Karpas-422 (cell line): ENCODE measurements around the gene ILRUN. TPM values are rescaled to one million over a fixed set of nuclear protein-coding genes. Genes with fewer than 3 reads are reported as not detected.
"Not testable (repeated sequence)": the region's sequence is repeated elsewhere in the genome, so short reads cannot be mapped to it uniquely, and the experiment has no call there.

ENCODE experiments used
- DNase-seq: peaks from one replicate; pipeline ENCODE4 v3.0.0-alpha.2; 2015
- H2AFZ ChIP-seq: fragments of 200-600 bp; sonication (generic); 2 replicates; pipeline ENCODE4 v1.6.1; 2014; ENCODE audit warnings: antibody characterized with exemption, low read length, mixed read lengths
- H3K27ac ChIP-seq: fragments of 200-600 bp; sonication (generic); 2 replicates; pipeline ENCODE4 v1.5.1; 2014; ENCODE audit warnings: mild to moderate bottlenecking, low read length, moderate library complexity
- H3K27me3 ChIP-seq: fragments of 200-600 bp; sonication (generic); 2 replicates; pipeline ENCODE4 v1.6.1; 2014; ENCODE audit warnings: low read length, mixed read lengths
- H3K36me3 ChIP-seq: fragments of 200-600 bp; sonication (generic); 2 replicates; pipeline ENCODE4 v1.6.1; 2014; ENCODE audit warnings: low read length, mixed read lengths; ENCODE audit not compliant: insufficient read depth
- H3K4me1 ChIP-seq: fragments of 200-600 bp; sonication (generic); 2 replicates; pipeline ENCODE4 v1.6.1; 2014; ENCODE audit warnings: mild to moderate bottlenecking, low read length, mixed read lengths
- H3K4me2 ChIP-seq: fragments of 200-600 bp; sonication (generic); 2 replicates; pipeline ENCODE4 v1.6.1; 2014; ENCODE audit warnings: low read length, low read depth, mild to moderate bottlenecking; ENCODE audit not compliant: poor library complexity, severe bottlenecking
- H3K4me3 ChIP-seq: fragments of 200-600 bp; sonication (generic); 2 replicates; pipeline ENCODE4 v1.5.1; 2014; ENCODE audit warnings: mild to moderate bottlenecking, antibody characterized with exemption, low read length, mixed read lengths
- H3K79me2 ChIP-seq: fragments of 200-600 bp; sonication (generic); 2 replicates; pipeline ENCODE4 v1.6.1; 2014; ENCODE audit warnings: mild to moderate bottlenecking, low read length, mixed read lengths
- H3K9ac ChIP-seq: fragments of 200-600 bp; sonication (generic); 2 replicates; pipeline ENCODE4 v1.6.0; 2014; ENCODE audit warnings: low read length
- H3K9me2 ChIP-seq: fragments of 200-600 bp; sonication (generic), shearing (Covaris generic); replicated peaks from 2 replicates; pipeline ENCODE4 v1.6.0; 2014; ENCODE audit warnings: mild to moderate bottlenecking, low read length, moderate library complexity; ENCODE audit not compliant: insufficient read depth
- H3K9me3 ChIP-seq: fragments of 300-700, 200-600 bp; sonication (generic); 2 replicates; pipeline ENCODE4 v1.6.1; 2014; ENCODE audit warnings: low read length, mixed read lengths
- H4K20me1 ChIP-seq: fragments of 200-600 bp; sonication (generic); 2 replicates; pipeline ENCODE4 v1.6.1; 2014; ENCODE audit warnings: mild to moderate bottlenecking, antibody characterized with exemption, low read length, low read depth; ENCODE audit not compliant: insufficient read depth
- total RNA-seq: library from RNA; depleted of rRNA; stranded (reverse); fragments of >200 nt; shearing (Covaris generic); gene quantifications from 2 replicates; pipeline ENCODE4 v1.2.3, GENCODE V29; 2014; ENCODE audit warnings: low replicate concordance; rRNA removed

ILRUN gene
- total RNA-seq = 28.8 and 33.9 TPM in 2 replicates

DNA sequence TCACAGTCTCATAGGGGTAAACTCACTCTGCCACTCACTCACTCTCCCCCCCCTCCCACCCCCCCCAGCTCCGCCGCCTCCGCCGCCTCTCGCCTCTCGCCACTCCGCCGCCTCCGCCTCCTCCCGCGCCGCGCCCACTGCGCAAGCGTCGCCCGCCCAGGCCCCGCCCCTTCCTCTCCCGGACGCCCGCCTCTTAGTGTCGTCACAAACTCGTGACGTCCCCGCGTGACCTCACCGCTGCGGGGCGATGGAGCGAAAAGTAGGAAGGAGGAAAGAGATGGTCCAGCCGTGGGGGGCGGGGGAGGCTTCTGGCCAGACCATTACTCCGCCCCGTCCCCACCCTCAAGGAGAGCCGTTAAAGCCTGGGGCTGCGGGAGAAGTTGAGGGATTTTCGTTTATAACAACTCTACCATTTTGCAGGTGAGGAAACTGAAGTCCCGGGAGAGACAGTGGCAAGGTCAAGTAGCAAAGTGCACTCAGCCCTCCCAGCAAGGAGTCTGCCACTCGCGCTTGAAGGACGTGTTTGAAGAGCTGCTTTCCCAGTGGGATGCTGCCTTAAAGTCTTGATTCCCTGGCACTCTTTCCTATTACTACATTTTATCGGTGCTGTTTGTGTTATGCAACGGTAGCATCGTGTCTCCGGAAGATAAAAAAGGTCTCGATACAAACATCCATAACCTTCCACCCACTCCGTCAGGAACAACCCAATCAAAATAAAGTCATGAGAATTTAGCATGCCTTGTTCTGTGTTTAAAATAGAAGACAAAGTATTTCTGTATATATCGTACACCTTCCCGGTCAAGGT lies at the start of gene ILRUN:
Gene ILRUN (minus strand): TSS at position 29 of the 805 bp plus-strand sequence. CDS start 164 bp downstream, outside the sequence.
- H3K27me3 ChIP-seq = no peaks in the 10 kb centered on the region
- peak within 1 kb of the TSS; percentile 86 for H3K4me2 ChIP-seq
- 0 out of 2 replicates have a peak, but pooled peaks cover 5% of the 10 kb centered on the region for H3K36me3 ChIP-seq
- H3K27ac ChIP-seq = peak within 1 kb of the TSS; percentile 29; the same call in 1 of the 2 replicates
- no peaks in the 10 kb centered on the region for H3K9me3 ChIP-seq
- DNase-seq = peak; percentile 99
- H3K4me3 ChIP-seq = peak within 1 kb of the TSS; percentile 88
- no peaks in the 10 kb centered on the region; the same call in 1 of the 2 replicates for H4K20me1 ChIP-seq
- peak within 1 kb of the TSS; percentile 85 for H3K9ac ChIP-seq
- peak within 1 kb of the TSS; percentile 57 for H2AFZ ChIP-seq
- H3K4me1 ChIP-seq = peaks cover 34% of the 10 kb centered on the region
- peaks cover 46% of the 10 kb centered on the region for H3K79me2 ChIP-seq
- no peaks in the 10 kb centered on the region for H3K9me2 ChIP-seq

DNA sequence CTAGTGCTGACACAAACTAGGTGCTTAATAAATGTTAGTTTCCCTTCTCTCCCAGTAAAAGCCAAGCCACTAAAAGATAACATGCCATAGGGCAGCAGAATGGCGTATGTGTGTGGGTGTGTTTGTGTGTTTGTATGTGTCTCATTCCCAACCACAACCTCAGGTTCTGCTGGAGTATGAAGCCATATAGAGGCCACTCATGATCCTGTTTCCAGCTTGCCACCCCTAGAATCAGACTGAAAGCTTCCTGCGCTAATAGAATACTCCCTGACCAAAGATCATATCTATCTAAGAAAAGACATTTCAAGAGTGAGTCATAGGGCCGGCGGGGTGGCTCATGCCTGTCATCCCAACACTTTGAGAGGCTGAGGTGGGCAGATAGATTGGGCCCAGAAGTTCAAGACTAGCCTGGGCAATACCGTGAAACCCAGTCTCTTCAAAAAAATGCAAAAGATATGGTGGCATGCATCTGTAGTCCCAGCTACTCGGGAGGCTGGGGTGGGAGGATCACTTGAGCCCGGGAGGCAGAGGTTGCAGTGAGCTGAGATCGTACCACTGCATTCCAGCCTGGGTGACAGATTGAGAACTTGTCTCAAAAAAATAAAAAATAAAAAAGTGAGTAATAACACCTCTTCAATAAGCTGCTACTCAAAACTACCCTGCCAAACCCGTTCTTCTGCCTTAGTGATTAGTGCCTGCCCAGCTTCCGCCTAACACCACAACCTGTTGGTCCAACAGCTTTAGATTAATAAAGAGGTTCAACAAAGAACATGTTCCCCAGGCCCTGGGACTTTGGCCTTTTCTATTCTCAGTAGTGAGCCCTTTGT lies 48.9 kb upstream of the ILRUN start:
- H2AFZ ChIP-seq = no peak overlapping the region

DNA sequence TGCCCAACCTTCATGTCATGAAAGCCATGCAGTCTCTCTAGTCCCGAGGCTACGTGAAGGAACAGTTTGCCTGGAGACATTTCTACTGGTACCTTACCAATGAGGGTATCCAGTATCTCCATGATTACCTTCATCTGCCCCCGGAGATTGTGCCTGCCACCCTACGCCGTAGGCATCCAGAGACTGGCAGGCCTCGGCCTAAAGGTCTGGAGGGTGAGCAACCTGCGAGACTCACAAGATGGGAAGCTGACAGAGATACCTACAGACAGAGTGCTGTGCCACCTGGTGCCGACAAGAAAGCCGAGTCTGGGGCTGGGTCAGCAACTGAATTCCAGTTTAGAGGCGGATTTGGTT lies 47.7 kb upstream of the ILRUN start:
- not testable (repeated sequence) for H2AFZ ChIP-seq, H3K4me2 ChIP-seq, H3K9ac ChIP-seq, H3K36me3 ChIP-seq, H3K79me2 ChIP-seq, H3K27ac ChIP-seq, H3K9me3 ChIP-seq, H4K20me1 ChIP-seq, H3K9me2 ChIP-seq, DNase-seq, H3K4me1 ChIP-seq, H3K4me3 ChIP-seq, H3K27me3 ChIP-seq

More for the DNA sequence above, 48.9 kb upstream of the ILRUN start:
- DNase-seq = no peak
- Histone ChIP-seq H3K27ac (no peak overlapping the region), H3K4me1 (no peaks in the 10 kb centered on the region), H3K79me2 (no peaks in the 10 kb centered on the region), H3K9ac (no peak overlapping the region), H3K4me2 (no peak overlapping the region), H3K27me3 (no peaks in the 10 kb centered on the region), H3K4me3 (no peak overlapping the region), H3K9me2 (no peaks in the 10 kb centered on the region), H4K20me1 (no peaks in the 10 kb centered on the region), H3K9me3 (no peaks in the 10 kb centered on the region), H3K36me3 (no peaks in the 10 kb centered on the region)

DNA sequence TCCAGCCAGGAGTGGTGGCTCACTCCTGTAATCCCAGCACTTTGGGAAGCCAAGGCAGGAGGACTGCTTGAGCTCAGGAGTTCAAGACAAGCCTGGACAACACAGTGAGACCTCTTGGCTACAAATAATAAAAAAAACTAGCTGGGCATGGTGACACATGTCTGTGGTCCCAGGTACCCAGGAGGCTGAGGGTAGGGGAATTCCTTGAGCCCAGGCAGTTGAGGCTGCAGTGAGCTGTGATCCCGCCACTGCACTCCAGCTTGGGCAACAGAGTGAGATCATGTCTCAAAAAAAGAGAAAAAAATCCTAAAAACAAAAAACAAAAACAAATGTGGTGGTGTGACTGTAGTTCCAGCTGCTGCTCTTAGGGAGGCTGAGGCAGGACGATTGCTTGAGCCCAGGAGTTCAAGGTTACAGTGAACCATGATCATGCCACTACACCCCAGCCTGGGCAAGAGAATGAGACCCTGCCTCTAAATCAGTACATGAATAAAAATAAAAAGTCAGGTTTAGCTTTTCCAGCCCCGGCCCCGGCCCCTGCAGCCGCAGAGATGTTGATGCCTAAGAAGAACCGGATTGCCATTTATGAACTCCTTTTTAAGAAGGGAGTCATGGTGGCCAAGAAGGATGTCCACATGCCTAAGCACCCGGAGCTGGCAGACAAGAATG lies 47.2 kb upstream of the ILRUN start:
- H3K4me1 ChIP-seq = no peaks in the 10 kb centered on the region
- DNase-seq = no peak
- H3K36me3 ChIP-seq = no peaks in the 10 kb centered on the region
- H2AFZ ChIP-seq = no peak overlapping the region
- no peaks in the 10 kb centered on the region for H3K79me2 ChIP-seq
- no peaks in the 10 kb centered on the region for H3K9me3 ChIP-seq
- H3K4me3 ChIP-seq = no peak overlapping the region
- H3K27ac ChIP-seq = no peak overlapping the region
- H3K9ac ChIP-seq = no peak overlapping the region
- H3K4me2 ChIP-seq = no peak overlapping the region
- H3K27me3 ChIP-seq = no peaks in the 10 kb centered on the region
- no peaks in the 10 kb centered on the region for H3K9me2 ChIP-seq
- H4K20me1 ChIP-seq = no peaks in the 10 kb centered on the region

DNA sequence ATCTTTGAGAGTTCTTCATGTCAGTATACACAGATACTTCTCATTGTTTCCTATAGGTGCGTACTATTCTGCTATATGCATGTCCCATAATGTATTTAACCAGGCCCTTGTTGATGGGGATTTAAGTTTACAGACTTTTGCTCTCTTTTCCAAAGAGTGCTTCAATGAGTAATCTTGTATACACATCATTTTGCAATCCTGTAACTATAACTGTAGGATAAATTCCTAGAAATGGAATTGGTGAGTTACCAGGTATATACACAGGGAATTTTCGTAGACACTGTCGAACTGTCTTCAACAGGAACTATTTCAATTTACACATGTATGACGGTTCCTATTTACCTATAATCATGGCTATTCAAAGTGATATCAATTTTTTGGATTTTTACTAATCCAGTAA lies 45.5 kb upstream of the ILRUN start:
- H3K4me2 ChIP-seq = no peak overlapping the region
- H2AFZ ChIP-seq = no peak overlapping the region
- no peak overlapping the region for H3K9ac ChIP-seq
- no peaks in the 10 kb centered on the region for H4K20me1 ChIP-seq
- H3K9me3 ChIP-seq = no peaks in the 10 kb centered on the region
- no peak for DNase-seq
- no peaks in the 10 kb centered on the region for H3K4me1 ChIP-seq
- no peak overlapping the region for H3K4me3 ChIP-seq
- H3K27ac ChIP-seq = no peak overlapping the region
- H3K79me2 ChIP-seq = no peaks in the 10 kb centered on the region
- H3K9me2 ChIP-seq = no peaks in the 10 kb centered on the region
- no peaks in the 10 kb centered on the region for H3K27me3 ChIP-seq
- H3K36me3 ChIP-seq = no peaks in the 10 kb centered on the region

DNA sequence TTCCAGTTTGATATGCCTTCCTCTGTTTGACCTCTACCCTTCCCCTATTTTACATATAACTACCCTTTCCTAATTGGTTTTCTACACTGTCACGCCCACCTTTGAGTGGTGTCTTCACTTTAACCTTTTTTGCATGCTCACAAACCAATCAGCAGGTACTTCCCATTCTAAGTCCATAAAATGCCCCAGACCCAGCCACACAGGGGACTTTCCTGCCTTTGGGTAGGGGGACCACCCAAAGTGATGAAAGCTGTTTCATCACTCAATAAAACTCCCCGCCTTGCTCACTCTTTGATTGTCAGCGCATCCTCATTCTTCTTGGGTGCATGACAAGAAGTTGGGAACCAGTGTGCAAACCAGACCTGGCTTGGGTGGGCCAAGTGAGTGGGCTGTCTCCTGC lies 40.3 kb upstream of the ILRUN start:
- Histone ChIP-seq H3K36me3 (no peaks in the 10 kb centered on the region), H3K4me1 (no peaks in the 10 kb centered on the region), H3K9ac (no peak overlapping the region), H3K9me2 (no peaks in the 10 kb centered on the region), H3K4me3 (no peak overlapping the region), H2AFZ (no peak overlapping the region), H3K79me2 (no peaks in the 10 kb centered on the region), H3K9me3 (no peaks in the 10 kb centered on the region), H3K4me2 (no peak overlapping the region), H3K27ac (no peak overlapping the region), H3K27me3 (no peaks in the 10 kb centered on the region), H4K20me1 (no peaks in the 10 kb centered on the region)
- no peak for DNase-seq

DNA sequence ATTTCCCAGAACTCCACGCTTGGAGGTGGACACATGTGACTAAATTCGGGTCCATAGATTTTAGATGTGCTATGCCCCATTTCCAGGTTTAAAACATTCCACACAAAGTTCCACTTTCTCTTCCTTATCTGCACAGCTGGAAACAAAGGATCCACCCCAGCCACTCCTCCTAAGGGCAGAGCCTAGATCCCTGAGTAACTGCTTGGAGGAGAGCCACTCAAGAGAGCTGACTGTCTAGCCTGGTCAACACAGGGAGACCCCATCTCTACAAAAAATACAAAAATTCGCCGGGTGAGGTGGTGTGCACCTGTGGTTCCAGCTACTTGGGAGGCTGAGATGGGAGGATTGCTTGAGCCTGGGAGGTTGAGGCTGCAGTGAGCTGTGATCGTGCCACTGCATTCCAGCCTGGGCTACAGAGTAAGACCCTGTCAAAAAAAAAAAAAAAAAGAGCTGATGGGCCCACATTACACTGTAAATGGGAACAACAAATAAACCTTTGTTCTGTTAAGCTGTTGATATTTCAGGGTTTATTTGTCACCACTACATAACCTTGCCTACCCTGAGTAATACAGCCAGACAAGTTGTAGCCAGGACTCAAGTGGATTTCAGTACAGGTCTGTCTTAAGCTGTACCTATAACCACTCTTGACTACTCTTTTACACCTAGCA lies 35.0 kb upstream of the ILRUN start:
- H3K9me3 ChIP-seq = no peaks in the 10 kb centered on the region
- no peaks in the 10 kb centered on the region for H3K36me3 ChIP-seq
- H3K9ac ChIP-seq = no peak overlapping the region
- no peaks in the 10 kb centered on the region for H3K4me1 ChIP-seq
- H3K27me3 ChIP-seq = no peaks in the 10 kb centered on the region
- H3K4me2 ChIP-seq = no peak overlapping the region
- H3K79me2 ChIP-seq = no peaks in the 10 kb centered on the region
- no peak overlapping the region for H2AFZ ChIP-seq
- H3K27ac ChIP-seq = no peak overlapping the region
- DNase-seq = no peak
- H3K4me3 ChIP-seq = no peak overlapping the region
- H3K9me2 ChIP-seq = no peaks in the 10 kb centered on the region
- H4K20me1 ChIP-seq = no peaks in the 10 kb centered on the region
